BLaER1 treated with 17β-estradiol and CSF1 and Interleukin-3, amounts not matched to agents 10 nM and 100 nM (cell line): ENCODE measurements around the gene FH.

Experiments
- H3K27ac ChIP-seq, 11 experiments: shearing (Covaris generic); formaldehyde crosslinking; 2 replicates each; pipeline ENCODE4 v1.8.1; 2022
- H3K27me3 ChIP-seq, 11 experiments: shearing (Covaris generic); formaldehyde crosslinking; 2 replicates each; pipeline ENCODE4 v1.8.1; 2022
- H3K36me3 ChIP-seq, 11 experiments: shearing (Covaris generic); formaldehyde crosslinking; 2 replicates each; pipeline ENCODE4 v1.8.1; 2022
- H3K4me1 ChIP-seq, 10 experiments: shearing (Covaris generic); formaldehyde crosslinking; 2 replicates each; pipeline ENCODE4 v1.8.1; 2022
- H3K4me2 ChIP-seq, 11 experiments: shearing (Covaris generic); formaldehyde crosslinking; 2 replicates each; pipeline ENCODE4 v1.8.1; 2022
- H3K4me3 ChIP-seq, 10 experiments: shearing (Covaris generic); formaldehyde crosslinking; 2 replicates each; pipeline ENCODE4 v1.8.1; 2022
- H3K9ac ChIP-seq, 11 experiments: shearing (Covaris generic); formaldehyde crosslinking; 2 replicates each; pipeline ENCODE4 v1.8.1; 2022
- H3K9me3 ChIP-seq, 11 experiments: shearing (Covaris generic); formaldehyde crosslinking; replicated peaks in 1 of 11; 2 replicates each; pipeline ENCODE4 v1.8.1; 2022
- H4K20me1 ChIP-seq, 11 experiments: shearing (Covaris generic); formaldehyde crosslinking; 2 replicates each; pipeline ENCODE4 v1.8.1; 2022
- Cebpa-rat ChIP-seq, 11 experiments: shearing (Covaris generic); IDR thresholded peaks; 2 replicates each; pipeline ENCODE4 v1.8.1; 2022

FH gene

GRCh38 chr1:241457421-241457820, 62.1 kb downstream of the FH start:
- H4K20me1 ChIP-seq = no peaks in the 10 kb centered on the region
- H3K4me2 ChIP-seq = no peak overlapping the region
- no peaks in the 10 kb centered on the region for H3K27me3 ChIP-seq
- H3K4me1 ChIP-seq = no peaks in the 10 kb centered on the region
- no peak overlapping the region for H3K4me3 ChIP-seq
- H3K9ac ChIP-seq = no peak overlapping the region
- H3K36me3 ChIP-seq = no peaks in the 10 kb centered on the region
- no peak overlapping the region for H3K27ac ChIP-seq
- no peaks in the 10 kb centered on the region for H3K9me3 ChIP-seq
- no peak for TF ChIP-seq Cebpa-rat (IDR thresholded peaks at IDR 0.05)

GRCh38 chr1:241456743-241457142, 62.8 kb downstream of the FH start:
- no peaks in the 10 kb centered on the region for H3K9me3 ChIP-seq
- no peak for TF ChIP-seq Cebpa-rat (IDR thresholded peaks at IDR 0.05)
- H3K4me1 ChIP-seq = no peaks in the 10 kb centered on the region
- H3K9ac ChIP-seq = no peak overlapping the region
- no peaks in the 10 kb centered on the region for H4K20me1 ChIP-seq
- no peaks in the 10 kb centered on the region for H3K36me3 ChIP-seq
- no peak overlapping the region for H3K4me2 ChIP-seq
- no peak overlapping the region for H3K4me3 ChIP-seq
- H3K27ac ChIP-seq = no peak overlapping the region
- no peaks in the 10 kb centered on the region for H3K27me3 ChIP-seq

- no peaks in the 10 kb centered on the region for H3K4me1 ChIP-seq
- no peaks in the 10 kb centered on the region for H3K36me3 ChIP-seq
- H3K9me3 ChIP-seq = no peaks in the 10 kb centered on the region
- no peaks in the 10 kb centered on the region for H3K27me3 ChIP-seq
- H3K27ac ChIP-seq = no peak overlapping the region
- H4K20me1 ChIP-seq = no peaks in the 10 kb centered on the region
- H3K4me3 ChIP-seq = no peak overlapping the region
- no peak overlapping the region for H3K9ac ChIP-seq
- no peak for TF ChIP-seq Cebpa-rat (IDR thresholded peaks at IDR 0.05)
- no peak overlapping the region for H3K4me2 ChIP-seq
Measured at GRCh38 chr1:241453732-241454131, 65.8 kb downstream of the FH start.

- no peak overlapping the region for H3K4me3 ChIP-seq
- H3K36me3 ChIP-seq = no peaks in the 10 kb centered on the region
- no peaks in the 10 kb centered on the region for H3K4me1 ChIP-seq
- H3K27me3 ChIP-seq = no peaks in the 10 kb centered on the region
- no peaks in the 10 kb centered on the region for H3K9me3 ChIP-seq
- no peak overlapping the region for H3K4me2 ChIP-seq
- H3K27ac ChIP-seq = no peak overlapping the region
- no peak overlapping the region for H3K9ac ChIP-seq
- no peak for TF ChIP-seq Cebpa-rat (IDR thresholded peaks at IDR 0.05)
- no peaks in the 10 kb centered on the region for H4K20me1 ChIP-seq
Measured at GRCh38 chr1:241451956-241452355, 67.6 kb downstream of the FH start.
